Ovary (tissue), 9 donors: ENCODE results near the gene SPATA3. TPM values are rescaled to one million over a fixed set of nuclear protein-coding genes. Genes with fewer than 3 reads are reported as not detected.

Experiments
- polyA plus RNA-seq, 2 donors: library from polyadenylated mRNA; stranded (reverse); fragments of 200-250 nt in 1 of 2; fragments of 350-450 nt in 1 of 2; fragmentation: Illumina TruSeq in 1 of 2; extraction: RNeasy Lipid Tissue Mini Kit (QIAGEN cat#74804) in 1 of 2; gene quantifications; one replicate each; pipeline ENCODE4 v1.2.3, GENCODE V29; 2013 to 2014
- total RNA-seq, 7 donors: library from RNA; depleted of rRNA in 2 of 7; stranded (reverse); fragments of >200 nt in 2 of 7; fragmentation: NEBNext Ultra II Directional in 3 of 7; extraction: Animal tissue kit (Norgen Biotek cat#: 25700) in 3 of 7; gene quantifications; one replicate each; pipeline versions ENCODE4 v1.1.0 to v1.2.4, GENCODE V29; 2016 to 2023
- donor health status: DM: no; HTN: no; CAD: no; lungs with moderate emphysema.
- donor health status: DM: no; HTN: no; CAD: no.
- donor health status: Bipolar disorder and iron deficiency.
- donor health status: DM: yes; HTN: yes; CAD: no.
- donor health status: DM: no; HTN: no; CAD: no.
- donor health status: DM: yes; HTN: yes; CAD: no.

The SPATA3 gene
- total and polyA plus RNA-seq, 9 donors = not detected

Other genes with a start within 250 kb of the SPATA3 start
- gene ITM2C, start 131.2 kb upstream of the SPATA3 start, total RNA-seq = 10 to 100 TPM; 52.3 to 85.4 (median 67.8) TPM
- gene ITM2C, start 131.2 kb upstream of the SPATA3 start, polyA plus RNA-seq = 10 to 100 TPM; 67.4 to 96.2 TPM
- under 1 TPM in 2 of 7 donors, not detected in 5; 0.15 to 0.20 TPM for gene GPR55, start 70.9 kb upstream of the SPATA3 start, total RNA-seq
- gene GPR55, start 70.9 kb upstream of the SPATA3 start, polyA plus RNA-seq = under 1 TPM; 0.05 to 0.13 TPM
- gene C2orf72, start 41.4 kb downstream of the SPATA3 start, total RNA-seq = under 1 TPM in 3 of 7 donors, not detected in 4; 0.11 to 0.18 (median 0.12) TPM
- under 1 TPM; 0.06 to 0.13 TPM for gene C2orf72, start 41.4 kb downstream of the SPATA3 start, polyA plus RNA-seq
- 10 to 100 TPM; 25.9 to 68.2 (median 57.8) TPM for gene PSMD1, start 60.7 kb downstream of the SPATA3 start, total RNA-seq
- 10 to 100 TPM; 19.0 to 73.2 TPM for gene PSMD1, start 60.7 kb downstream of the SPATA3 start, polyA plus RNA-seq
- gene HTR2B, start 128.9 kb downstream of the SPATA3 start, total RNA-seq = 1 to 10 TPM in 3 of 7 donors, under 1 TPM in 3, not detected in 1; 0.15 to 2.0 (median 0.88) TPM
- gene HTR2B, start 128.9 kb downstream of the SPATA3 start, polyA plus RNA-seq = 1 to 10 TPM in 1 of 2 donors, under 1 TPM in 1; 0.64 to 3.0 TPM
- gene ARMC9, start 202.5 kb downstream of the SPATA3 start, total RNA-seq = 10 to 100 TPM; 24.8 to 33.5 (median 29.9) TPM
- gene ARMC9, start 202.5 kb downstream of the SPATA3 start, polyA plus RNA-seq = 10 to 100 TPM; 16.7 to 23.9 TPM